Neural cell (in vitro differentiated cells): Measurements from ENCODE around the gene TLCD4. TPM values are rescaled to one million over a fixed set of nuclear protein-coding genes. Genes with fewer than 3 reads are reported as not detected.

Experiments used
- H2AFZ ChIP-seq: fragments of 200-600, 300-800 bp; sonication (generic), shearing (Covaris generic); 2 replicates; pipeline ENCODE4 v1.6.0; 2014; ENCODE audit warnings: low read depth, mild to moderate bottlenecking, antibody characterized with exemption, low read length, moderate library complexity
- H3F3A ChIP-seq: fragments of 200-600 bp; shearing (Covaris generic); 2 replicates; pipeline ENCODE4 v1.6.1; 2016; ENCODE audit warnings: mild to moderate bottlenecking, moderate library complexity, mixed read lengths, antibody characterized with exemption, low read length; ENCODE audit not compliant: insufficient read depth, poor library complexity, severe bottlenecking
- H3K27ac ChIP-seq: fragments of 200-600, 300-800 bp; sonication (generic), shearing (Covaris generic); 2 replicates; pipeline ENCODE4 v1.5.1; 2014; ENCODE audit warnings: mild to moderate bottlenecking, low read length, moderate library complexity
- H3K27me3 ChIP-seq: fragments of 300-800, 200-600 bp; sonication (generic), shearing (Covaris generic); 2 replicates; pipeline ENCODE4 v1.6.0; 2014; ENCODE audit warnings: mild to moderate bottlenecking, low read depth, low read length, moderate library complexity; ENCODE audit not compliant: insufficient read depth
- H3K36me3 ChIP-seq: fragments of 300-800, 200-600 bp; sonication (generic), shearing (Covaris generic); 2 replicates; pipeline ENCODE4 v1.5.1; 2014; ENCODE audit warnings: mild to moderate bottlenecking, antibody characterized with exemption, low read length, moderate library complexity; ENCODE audit not compliant: insufficient read depth
- H3K4me2 ChIP-seq: fragments of 300-800, 200-600 bp; sonication (generic), shearing (Covaris generic); 2 replicates; pipeline ENCODE4 v1.6.0; 2014; ENCODE audit warnings: mild to moderate bottlenecking, low read length
- H3K4me3 ChIP-seq: fragments of 300-800, 200-600 bp; sonication (generic), shearing (Covaris generic); 2 replicates; pipeline ENCODE4 v1.5.1; 2014; ENCODE audit warnings: mild to moderate bottlenecking, low read length, moderate library complexity
- H3K79me2 ChIP-seq: fragments of 200-600 bp; shearing (Covaris generic); replicated peaks from 2 replicates; pipeline ENCODE4 v1.6.0; 2014; ENCODE audit warnings: mild to moderate bottlenecking, low read length, moderate library complexity; ENCODE audit not compliant: insufficient read depth
- H3K9ac ChIP-seq: fragments of 300-800, 200-600 bp; sonication (generic), shearing (Covaris generic); 2 replicates; pipeline ENCODE4 v1.6.1; 2016; ENCODE audit warnings: mild to moderate bottlenecking, low read length, mixed read lengths
- H3K9me2 ChIP-seq: fragments of 200-600 bp; shearing (Covaris generic); 2 replicates; pipeline ENCODE4 v1.6.1; 2016; ENCODE audit warnings: mild to moderate bottlenecking, low read length, mixed read lengths; ENCODE audit not compliant: insufficient read depth
- H3K9me3 ChIP-seq: fragments of 200-600, 300-800 bp; sonication (generic), shearing (Covaris generic); 2 replicates; pipeline ENCODE4 v1.6.1; 2016; ENCODE audit warnings: mild to moderate bottlenecking, mixed run types, low read length, moderate library complexity, mixed read lengths
- H4K20me1 ChIP-seq: fragments of 200-600 bp; shearing (Covaris generic); 2 replicates; pipeline ENCODE4 v1.6.1; 2016; ENCODE audit warnings: mild to moderate bottlenecking, mixed run types; ENCODE audit not compliant: insufficient read depth
- EP300 ChIP-seq: fragments of 450-650 bp; conservative IDR thresholded peaks from 2 replicates; pipeline ENCODE4 v1.6.1; 2014; ENCODE audit warnings: antibody characterized with exemption, mild to moderate bottlenecking, moderate library complexity; ENCODE audit not compliant: poor library complexity, severe bottlenecking
- EZH2 ChIP-seq: fragments of 200-600, 300-800 bp; shearing (Covaris generic), sonication (generic); IDR thresholded peaks from 2 replicates; pipeline ENCODE4 v1.6.1; 2014; ENCODE audit warnings: antibody characterized with exemption, low read length, borderline replicate concordance, mild to moderate bottlenecking; ENCODE audit not compliant: insufficient read depth, poor library complexity, severe bottlenecking
- MXI1 ChIP-seq: fragments of 450-650 bp; conservative IDR thresholded peaks from 2 replicates; pipeline ENCODE4 v1.6.1; 2014; ENCODE audit warnings: antibody characterized with exemption, mild to moderate bottlenecking; ENCODE audit not compliant: poor library complexity, severe bottlenecking
- POLR2AphosphoS5 ChIP-seq: IDR thresholded peaks from 2 replicates; pipeline ENCODE4 v1.6.1; 2012
- RAD21 ChIP-seq: fragments of 450-650 bp; conservative IDR thresholded peaks from 2 replicates; pipeline ENCODE4 v1.6.1; 2014; ENCODE audit warnings: antibody characterized with exemption, mild to moderate bottlenecking, moderate library complexity
- SMC3 ChIP-seq: fragments of 450-650 bp; conservative IDR thresholded peaks from 2 replicates; pipeline ENCODE4 v1.6.1; 2014; ENCODE audit warnings: antibody characterized with exemption, mild to moderate bottlenecking, moderate library complexity; ENCODE audit not compliant: poor library complexity
- TAF1 ChIP-seq: IDR thresholded peaks from 2 replicates; pipeline ENCODE4 v1.6.1; 2012; ENCODE audit warnings: low read depth
- polyA plus RNA-seq: library from polyadenylated mRNA; depleted of rRNA; stranded (reverse); fragments of >200 nt; gene quantifications from 2 replicates; pipeline ENCODE4 v1.2.3, GENCODE V29; 2014
- TF ChIP-seq, protein P1 (sequence below): fragments of 450-650 bp; IDR thresholded peaks from 2 replicates; pipeline ENCODE4 v1.5.1; 2014; ENCODE audit warnings: antibody characterized with exemption, mild to moderate bottlenecking, moderate library complexity; ENCODE audit not compliant: poor library complexity, severe bottlenecking
- TF ChIP-seq, protein P2 (sequence below): IDR thresholded peaks from 2 replicates; pipeline ENCODE4 v1.6.1; 2012; ENCODE audit warnings: borderline replicate concordance

TLCD4 gene
- polyA plus RNA-seq, 1 donor from 2014 or later = 1.6 TPM

DNA sequence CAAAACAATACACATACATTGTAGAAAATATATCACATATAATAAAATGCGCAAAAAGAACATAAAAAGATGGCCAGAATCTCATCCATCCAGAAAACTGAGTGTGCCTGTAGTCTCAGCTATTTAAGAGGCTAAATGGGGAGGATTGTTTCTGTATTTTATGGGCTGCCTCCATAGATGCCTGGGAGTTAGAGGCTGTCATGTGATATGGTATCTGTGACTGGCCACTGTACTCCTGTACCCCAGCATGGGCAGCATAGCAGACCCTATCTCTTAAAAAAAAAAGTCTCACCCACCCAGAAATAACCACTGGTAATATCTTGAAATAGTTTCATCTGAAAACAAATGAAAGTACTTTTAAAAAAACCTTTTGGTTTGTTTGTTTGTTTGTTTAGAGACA lies 3.5 kb upstream of the TLCD4 start:
- H3K4me2 ChIP-seq = no peak overlapping the region
- TF ChIP-seq EZH2 = no peak
- TF ChIP-seq POLR2AphosphoS5 = no peak
- no peak for TF ChIP-seq RAD21
- TF ChIP-seq, protein P1, sequence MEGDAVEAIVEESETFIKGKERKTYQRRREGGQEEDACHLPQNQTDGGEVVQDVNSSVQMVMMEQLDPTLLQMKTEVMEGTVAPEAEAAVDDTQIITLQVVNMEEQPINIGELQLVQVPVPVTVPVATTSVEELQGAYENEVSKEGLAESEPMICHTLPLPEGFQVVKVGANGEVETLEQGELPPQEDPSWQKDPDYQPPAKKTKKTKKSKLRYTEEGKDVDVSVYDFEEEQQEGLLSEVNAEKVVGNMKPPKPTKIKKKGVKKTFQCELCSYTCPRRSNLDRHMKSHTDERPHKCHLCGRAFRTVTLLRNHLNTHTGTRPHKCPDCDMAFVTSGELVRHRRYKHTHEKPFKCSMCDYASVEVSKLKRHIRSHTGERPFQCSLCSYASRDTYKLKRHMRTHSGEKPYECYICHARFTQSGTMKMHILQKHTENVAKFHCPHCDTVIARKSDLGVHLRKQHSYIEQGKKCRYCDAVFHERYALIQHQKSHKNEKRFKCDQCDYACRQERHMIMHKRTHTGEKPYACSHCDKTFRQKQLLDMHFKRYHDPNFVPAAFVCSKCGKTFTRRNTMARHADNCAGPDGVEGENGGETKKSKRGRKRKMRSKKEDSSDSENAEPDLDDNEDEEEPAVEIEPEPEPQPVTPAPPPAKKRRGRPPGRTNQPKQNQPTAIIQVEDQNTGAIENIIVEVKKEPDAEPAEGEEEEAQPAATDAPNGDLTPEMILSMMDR = no peak
- no peak for TF ChIP-seq MXI1
- no peak for TF ChIP-seq SMC3
- TF ChIP-seq, protein P2, sequence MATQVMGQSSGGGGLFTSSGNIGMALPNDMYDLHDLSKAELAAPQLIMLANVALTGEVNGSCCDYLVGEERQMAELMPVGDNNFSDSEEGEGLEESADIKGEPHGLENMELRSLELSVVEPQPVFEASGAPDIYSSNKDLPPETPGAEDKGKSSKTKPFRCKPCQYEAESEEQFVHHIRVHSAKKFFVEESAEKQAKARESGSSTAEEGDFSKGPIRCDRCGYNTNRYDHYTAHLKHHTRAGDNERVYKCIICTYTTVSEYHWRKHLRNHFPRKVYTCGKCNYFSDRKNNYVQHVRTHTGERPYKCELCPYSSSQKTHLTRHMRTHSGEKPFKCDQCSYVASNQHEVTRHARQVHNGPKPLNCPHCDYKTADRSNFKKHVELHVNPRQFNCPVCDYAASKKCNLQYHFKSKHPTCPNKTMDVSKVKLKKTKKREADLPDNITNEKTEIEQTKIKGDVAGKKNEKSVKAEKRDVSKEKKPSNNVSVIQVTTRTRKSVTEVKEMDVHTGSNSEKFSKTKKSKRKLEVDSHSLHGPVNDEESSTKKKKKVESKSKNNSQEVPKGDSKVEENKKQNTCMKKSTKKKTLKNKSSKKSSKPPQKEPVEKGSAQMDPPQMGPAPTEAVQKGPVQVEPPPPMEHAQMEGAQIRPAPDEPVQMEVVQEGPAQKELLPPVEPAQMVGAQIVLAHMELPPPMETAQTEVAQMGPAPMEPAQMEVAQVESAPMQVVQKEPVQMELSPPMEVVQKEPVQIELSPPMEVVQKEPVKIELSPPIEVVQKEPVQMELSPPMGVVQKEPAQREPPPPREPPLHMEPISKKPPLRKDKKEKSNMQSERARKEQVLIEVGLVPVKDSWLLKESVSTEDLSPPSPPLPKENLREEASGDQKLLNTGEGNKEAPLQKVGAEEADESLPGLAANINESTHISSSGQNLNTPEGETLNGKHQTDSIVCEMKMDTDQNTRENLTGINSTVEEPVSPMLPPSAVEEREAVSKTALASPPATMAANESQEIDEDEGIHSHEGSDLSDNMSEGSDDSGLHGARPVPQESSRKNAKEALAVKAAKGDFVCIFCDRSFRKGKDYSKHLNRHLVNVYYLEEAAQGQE = no peak
- TF ChIP-seq TAF1 = no peak
- TF ChIP-seq EP300 = no peak
- H3F3A ChIP-seq = peaks cover 5% of the 10 kb centered on the region
- no peak overlapping the region for H3K27ac ChIP-seq
- no peaks in the 10 kb centered on the region for H3K9me2 ChIP-seq
- no peaks in the 10 kb centered on the region for H4K20me1 ChIP-seq
- H3K36me3 ChIP-seq = no peaks in the 10 kb centered on the region
- no peaks in the 10 kb centered on the region for H3K9me3 ChIP-seq
- no peak overlapping the region for H3K4me3 ChIP-seq
- peaks cover 5% of the 10 kb centered on the region for H3K27me3 ChIP-seq
- no peak overlapping the region for H2AFZ ChIP-seq
- no peak overlapping the region for H3K9ac ChIP-seq
- H3K79me2 ChIP-seq = no peaks in the 10 kb centered on the region

DNA sequence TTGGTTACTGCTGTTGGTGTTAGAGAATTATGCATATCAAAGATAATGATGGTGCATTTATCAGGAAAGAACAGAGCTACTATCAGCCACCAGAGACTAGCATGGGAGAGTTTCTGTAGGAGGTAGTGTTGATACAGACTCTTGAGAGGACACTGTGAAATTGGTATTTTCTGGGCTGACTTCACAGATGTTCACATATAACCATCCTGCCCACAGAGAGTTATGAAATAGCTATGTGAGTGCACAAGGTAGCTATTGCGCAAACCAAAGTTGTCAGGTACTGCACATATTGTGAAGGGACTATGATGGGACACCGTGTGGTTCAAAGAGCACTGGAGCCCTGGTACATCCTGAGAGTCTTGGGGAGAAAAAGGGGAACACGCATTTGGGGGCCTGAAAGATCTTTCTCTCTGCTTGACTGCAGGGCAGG lies 1.4 kb upstream of the TLCD4 start:
- no peaks in the 10 kb centered on the region for H4K20me1 ChIP-seq
- TF ChIP-seq RAD21 (no peak), MXI1 (no peak), EZH2 (no peak), SMC3 (no peak), TAF1 (no peak), EP300 (no peak), POLR2AphosphoS5 (no peak)
- TF ChIP-seq, protein P1 = no peak
- TF ChIP-seq, protein P2 = no peak
- peaks cover 5% of the 10 kb centered on the region for H3K27me3 ChIP-seq
- no peak overlapping the region for H3K9ac ChIP-seq
- H2AFZ ChIP-seq = no peak overlapping the region
- no peaks in the 10 kb centered on the region for H3K9me3 ChIP-seq
- no peaks in the 10 kb centered on the region for H3K9me2 ChIP-seq
- no peak overlapping the region for H3K4me2 ChIP-seq
- no peaks in the 10 kb centered on the region for H3K36me3 ChIP-seq
- H3K79me2 ChIP-seq = no peaks in the 10 kb centered on the region
- no peak overlapping the region for H3K4me3 ChIP-seq
- H3F3A ChIP-seq = peaks cover 5% of the 10 kb centered on the region
- H3K27ac ChIP-seq = no peak overlapping the region
